GM12878 (cell line): ENCODE measurements around the gene WNT7A. TPM values are rescaled to one million over a fixed set of nuclear protein-coding genes. Genes with fewer than 3 reads are reported as not detected.

Experiments
- ATAC-seq: fragments of 200-7000 bp; cut with Tn5 transposase; 3 replicates; pipeline ENCODE4 v1.9.1; 2020; ENCODE audit warnings: mild to moderate bottlenecking, moderate library complexity
- BruUV-seq: library from RNA; stranded (reverse); fragments of 400-500 nt; replicated peaks from 2 replicates; lab custom pipeline; 2021; lab: Mats Ljungman, UMichigan
- CTCF ChIA-PET: fragments of 300-600 bp; sonication (Branson Sonifier 250); formaldehyde crosslinking; extraction: SDS; loops from one replicate; lab custom pipeline; 2021; ENCODE audit warnings: inconsistent platforms; lab: Yijun Ruan, JAX
- POLR2A ChIA-PET: fragments of 350-600 bp; formaldehyde crosslinking; extraction: SDS; loops from one replicate; lab custom pipeline; 2021; ENCODE audit warnings: inconsistent platforms; lab: Charles Lee
- RAD21 ChIA-PET: fragments of 300-600 bp; sonication (Branson Sonifier 250); formaldehyde crosslinking; loops from one replicate; lab custom pipeline; 2023; ENCODE audit warnings: antibody characterized with exemption; ENCODE audit not compliant: unreplicated experiment; lab: Charles Lee
- SMC1A ChIA-PET: fragments of 300-600 bp; sonication (Branson Sonifier 250); formaldehyde crosslinking; loops from one replicate; lab custom pipeline; 2023; ENCODE audit not compliant: unreplicated experiment, uncharacterized antibody; lab: Charles Lee
- DNase-seq: peaks from one replicate; pipeline ENCODE4 v3.0.0-alpha.2; 2011; ENCODE audit warnings: low read depth, low spot score
- FAIRE-seq: peaks from 3 replicates; lab custom pipeline; 2011; peaks lifted over from hg19 to GRCh38; lab: Jason Lieb, UNC
- H2AFZ ChIP-seq: 2 replicates; pipeline ENCODE4 v1.6.0; 2011; ENCODE audit warnings: low read depth, low read length, control low read depth; ENCODE audit not compliant: control insufficient read depth
- H3K27ac ChIP-seq: 2 replicates; pipeline ENCODE4 v1.5.1; 2011; ENCODE audit warnings: control low read depth; ENCODE audit not compliant: control insufficient read depth, insufficient read depth
- H3K27me3 ChIP-seq, 2 experiments: replicated peaks in 1 of 2; 2 replicates each; pipeline versions ENCODE4 v1.6.0 to v1.6.1; 2011; ENCODE audit warnings: low read length in 1 of 2; ENCODE audit not compliant: control insufficient read depth in 2 of 2, insufficient read depth in 2 of 2
- H3K36me3 ChIP-seq, 2 experiments: 2 replicates each; pipeline ENCODE4 v1.5.1; 2011; ENCODE audit warnings: low read length in 1 of 2; ENCODE audit not compliant: control insufficient read depth in 2 of 2, insufficient read depth in 2 of 2
- H3K4me1 ChIP-seq: 2 replicates; pipeline ENCODE4 v1.6.1; 2011; ENCODE audit warnings: mild to moderate bottlenecking, low read length, moderate library complexity, mixed read lengths; ENCODE audit not compliant: control insufficient read depth, insufficient read depth
- H3K4me2 ChIP-seq: 2 replicates; pipeline ENCODE4 v1.6.0; 2011; ENCODE audit warnings: control low read depth; ENCODE audit not compliant: control insufficient read depth, insufficient read depth
- H3K4me3 ChIP-seq: fragments of 200-600 bp; sonication (generic); 2 replicates; pipeline ENCODE4 v1.5.1; 2016
- H3K79me2 ChIP-seq: 2 replicates; pipeline ENCODE4 v1.6.0; 2011; ENCODE audit warnings: low read length; ENCODE audit not compliant: control insufficient read depth, insufficient read depth
- H3K9ac ChIP-seq: 2 replicates; pipeline ENCODE4 v1.8.0; 2011; ENCODE audit warnings: low read length, control low read depth, mixed read lengths; ENCODE audit not compliant: control insufficient read depth, insufficient read depth
- H3K9me3 ChIP-seq: replicated peaks from 3 replicates; pipeline ENCODE4 v1.5.1; 2011; ENCODE audit warnings: mild to moderate bottlenecking, low read length; ENCODE audit not compliant: control insufficient read depth, insufficient read depth
- H4K20me1 ChIP-seq: 2 replicates; pipeline ENCODE4 v1.6.0; 2011; ENCODE audit not compliant: control insufficient read depth, insufficient read depth
- BMI1 ChIP-seq: fragments of 450-650 bp; IDR thresholded peaks from 2 replicates; pipeline ENCODE4 v1.6.1; 2016; ENCODE audit warnings: mild to moderate bottlenecking, moderate library complexity, borderline replicate concordance
- CBX3 ChIP-seq: fragments of 200-600 bp; sonication (generic); IDR thresholded peaks from 2 replicates; pipeline ENCODE4 v1.6.1; 2016; ENCODE audit warnings: low read depth, borderline replicate concordance
- CEBPZ ChIP-seq: fragments of 150-350 bp; IDR thresholded peaks from 2 replicates; pipeline ENCODE4 v1.6.1; 2016; ENCODE audit warnings: low read depth, low read length
- CHD4 ChIP-seq: fragments of 200-600 bp; sonication (generic); IDR thresholded peaks from 2 replicates; pipeline ENCODE4 v1.6.1; 2016; ENCODE audit warnings: mild to moderate bottlenecking
- EED ChIP-seq: sonication (generic); IDR thresholded peaks from 2 replicates; pipeline ENCODE4 v1.6.1; 2016; ENCODE audit warnings: antibody characterized with exemption, low read depth
- EGR1 ChIP-seq, 2 experiments: IDR thresholded peaks; 1 replicate in 1 of 2; 2 replicates in 1 of 2; pipeline ENCODE4 v1.6.1; 2011 to 2012; ENCODE audit warnings: low read depth in 2 of 2, low read length in 2 of 2, borderline replicate concordance in 1 of 2, mild to moderate bottlenecking in 1 of 2, moderate library complexity in 1 of 2
- JUND ChIP-seq: IDR thresholded peaks from 2 replicates; pipeline ENCODE4 v1.6.1; 2012; ENCODE audit warnings: low read depth, mild to moderate bottlenecking, low read length, improper control_type of control experiment, moderate library complexity
- MYB ChIP-seq: fragments of 150-350 bp; IDR thresholded peaks from 2 replicates; pipeline ENCODE4 v1.6.1; 2014; ENCODE audit warnings: mild to moderate bottlenecking, low read depth, low read length, borderline replicate concordance
- NFYB ChIP-seq: IDR thresholded peaks from 2 replicates; pipeline ENCODE4 v1.6.1; 2011; ENCODE audit warnings: low read depth, mild to moderate bottlenecking, low read length, improper control_type of control experiment, moderate library complexity; ENCODE audit not compliant: insufficient read depth
- POLR2A ChIP-seq: IDR thresholded peaks from 2 replicates; pipeline ENCODE4 v1.6.1; 2011; ENCODE audit warnings: low read depth, mild to moderate bottlenecking, low read length
- POU2F2 ChIP-seq: IDR thresholded peaks from 3 replicates; pipeline ENCODE4 v1.6.1; 2011; ENCODE audit warnings: low read depth, mild to moderate bottlenecking, low read length, borderline replicate concordance
- RELA ChIP-seq: fragments of 450-650 bp; IDR thresholded peaks from 2 replicates; pipeline ENCODE4 v1.8.0; 2014; ENCODE audit warnings: borderline replicate concordance; ENCODE audit not compliant: partially characterized antibody
- SMAD5 ChIP-seq: IDR thresholded peaks from 2 replicates; pipeline ENCODE4 v1.6.1; 2016; ENCODE audit warnings: antibody characterized with exemption, low read depth
- SREBF2 ChIP-seq: IDR thresholded peaks from 2 replicates; pipeline ENCODE4 v1.6.1; 2012; ENCODE audit warnings: mild to moderate bottlenecking, low read length
- TARDBP ChIP-seq: IDR thresholded peaks from 2 replicates; pipeline ENCODE4 v1.6.1; 2016; ENCODE audit warnings: borderline replicate concordance
- TCF12 ChIP-seq: IDR thresholded peaks from 2 replicates; pipeline ENCODE4 v1.6.1; 2011; ENCODE audit warnings: low read depth, mild to moderate bottlenecking, low read length
- WRNIP1 ChIP-seq: IDR thresholded peaks from 2 replicates; pipeline ENCODE4 v1.6.1; 2011; ENCODE audit warnings: low read depth, low read length, improper control_type of control experiment, borderline replicate concordance
- ZBED1 ChIP-seq: IDR thresholded peaks from 2 replicates; pipeline ENCODE4 v1.6.1; 2016; ENCODE audit warnings: borderline replicate concordance
- WGBS: methylation state at CpG from one replicate; pipeline ENCODE4 v1.1.6; 2016; ENCODE audit warnings: low lambda C conversion rate; ENCODE audit not compliant: insufficient replicate concordance, insufficient coverage; ENCODE audit errors: missing lambda C conversion rate; 5-methylcytosine and 5-hydroxymethylcytosine counted together
- in situ Hi-C: fragments of 300-500 bp; cut with MboI; formaldehyde crosslinking; loops from 9 replicates; pipeline ENCODE4 v1.14.3; 2018; ENCODE audit warnings: mixed read lengths
- intact Hi-C: fragments of 100-400 bp; cut with micrococcal nuclease; formaldehyde crosslinking; loops from one replicate; pipeline ENCODE4 v1.14.2; 2022; ENCODE audit not compliant: unreplicated experiment
- polyA plus RNA-seq, 11 experiments: library from polyadenylated mRNA; depleted of rRNA in 4 of 11; unstranded in 6 of 11; stranded (reverse) in 5 of 11; fragments of >200 nt; fragmentation: Nextera tagmentation in 4 of 11; fragmentation: Illumina TruSeq in 1 of 11; extraction: Ambion mirVana in 4 of 11; extraction: Trizol in 1 of 11; gene quantifications; 1 replicate in 1 of 11; 2 replicates in 10 of 11; pipeline versions ENCODE4 v1.2.1 to v1.2.3, GENCODE V29; 2011 to 2016; ENCODE audit warnings: inconsistent platforms in 2 of 11, missing spikeins in 2 of 11, low read depth in 1 of 11
- total RNA-seq, 4 experiments: library from RNA; depleted of rRNA in 3 of 4; stranded (reverse); fragments of >200 nt in 3 of 4; fragmentation: Illumina TruSeq in 1 of 4; extraction: Trizol in 1 of 4; gene quantifications; 2 replicates each; pipeline versions ENCODE4 v1.2.1 to v1.2.3, GENCODE V29; 2013 to 2021
- TF ChIP-seq, protein P1 (sequence below): IDR thresholded peaks from 2 replicates; pipeline ENCODE4 v1.6.1; 2012; ENCODE audit warnings: low read depth, low read length, improper control_type of control experiment

Gene WNT7A
- total and polyA plus RNA-seq, 10 of the 15 experiments (the other 5 are each of a cell fraction or from before 2014, with no cell fraction given) = 0.08 TPM; not detected in 9

DNA sequence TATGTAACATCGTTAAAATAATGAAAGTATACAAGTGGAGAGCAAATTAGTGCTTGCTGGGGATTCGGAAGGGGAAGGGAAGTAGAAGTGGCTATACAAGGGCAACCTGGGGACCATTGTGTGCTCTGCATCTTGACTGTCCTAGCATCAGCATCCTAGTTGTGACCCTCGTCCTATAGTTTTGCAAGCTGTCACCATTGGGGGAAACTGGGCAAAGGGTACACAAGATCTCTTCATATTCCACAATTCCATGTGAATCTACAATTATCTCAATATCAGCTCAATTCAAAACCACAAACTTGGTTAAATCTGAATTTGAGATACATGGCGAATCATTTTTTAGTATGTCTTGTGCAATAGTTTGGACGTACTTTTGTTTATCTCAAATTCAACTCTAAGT, 30.9 kb downstream of the WNT7A start:
- Histone ChIP-seq H3K36me3 (no peaks in the 10 kb centered on the region), H3K9me3 (no peaks in the 10 kb centered on the region), H2AFZ (no peak overlapping the region), H3K9ac (no peak overlapping the region), H3K4me3 (no peak overlapping the region), H3K4me1 (no peaks in the 10 kb centered on the region), H3K27me3 (peaks cover 0 to 3% of the 10 kb centered on the region in 2 experiments; a peak in 2 of 4 replicates), H3K27ac (no peak overlapping the region), H4K20me1 (no peaks in the 10 kb centered on the region), H3K79me2 (no peaks in the 10 kb centered on the region), H3K4me2 (no peak overlapping the region)
- ChIA-PET SMC1A (no interaction called here), RAD21 (no interaction called here), CTCF (no interaction called here), POLR2A (no interaction called here)
- TF ChIP-seq SMAD5 = no peak
- no peak for TF ChIP-seq WRNIP1
- no peak for TF ChIP-seq POLR2A
- TF ChIP-seq, protein P1, sequence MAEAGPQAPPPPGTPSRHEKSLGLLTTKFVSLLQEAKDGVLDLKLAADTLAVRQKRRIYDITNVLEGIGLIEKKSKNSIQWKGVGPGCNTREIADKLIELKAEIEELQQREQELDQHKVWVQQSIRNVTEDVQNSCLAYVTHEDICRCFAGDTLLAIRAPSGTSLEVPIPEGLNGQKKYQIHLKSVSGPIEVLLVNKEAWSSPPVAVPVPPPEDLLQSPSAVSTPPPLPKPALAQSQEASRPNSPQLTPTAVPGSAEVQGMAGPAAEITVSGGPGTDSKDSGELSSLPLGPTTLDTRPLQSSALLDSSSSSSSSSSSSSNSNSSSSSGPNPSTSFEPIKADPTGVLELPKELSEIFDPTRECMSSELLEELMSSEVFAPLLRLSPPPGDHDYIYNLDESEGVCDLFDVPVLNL = no peak
- TF ChIP-seq MYB = no peak
- TF ChIP-seq CEBPZ = no peak
- no peak for TF ChIP-seq POU2F2
- TF ChIP-seq EGR1 (IDR thresholded peaks at IDR 0.05; ENCODE audit: borderline replicate concordance in 1 of 2, low read depth in 2 of 2, low read length in 2 of 2) = no peak
- no peak for TF ChIP-seq TARDBP
- TF ChIP-seq ZBED1 = no peak
- TF ChIP-seq RELA = no peak
- no peak for TF ChIP-seq CHD4
- no peak for TF ChIP-seq JUND
- TF ChIP-seq TCF12 = no peak
- TF ChIP-seq SREBF2 = no peak
- TF ChIP-seq CBX3 = no peak
- TF ChIP-seq NFYB = no peak
- no peak for TF ChIP-seq BMI1
- TF ChIP-seq EED = no peak
- ATAC-seq = no peak
- intact Hi-C loops = no loop called here
- BruUV-seq = no TSS peak
- WGBS = 34% methylated on average over 5 of the region's 5 CpGs
- FAIRE-seq = no peak
- DNase-seq = no peak
- in situ Hi-C loops = no loop called here
